RWPE2 (cell line): ENCODE measurements around the gene ARHGAP26.

ENCODE experiments used
- ATAC-seq: fragments of 200-7000 bp; cut with Tn5 transposase; 3 replicates; pipeline ENCODE4 v1.9.1; 2021; ENCODE audit warnings: low read depth
- DNase-seq: peaks from one replicate; pipeline ENCODE4 v3.0.0-alpha.2; 2020; ENCODE audit warnings: low spot score
- H3K27ac ChIP-seq: fragments of 450-650 bp; 2 replicates; pipeline ENCODE4 v1.5.1; 2017; ENCODE audit warnings: mild to moderate bottlenecking; ENCODE audit not compliant: poor library complexity, severe bottlenecking
- H3K27me3 ChIP-seq: fragments of 250-450 bp; sonication (Bioruptor Pico); 2 replicates; pipeline ENCODE4 v1.5.1; 2021; ENCODE audit warnings: mild to moderate bottlenecking, moderate library complexity; ENCODE audit not compliant: insufficient read depth, poor library complexity, severe bottlenecking
- H3K36me3 ChIP-seq: fragments of 250-450 bp; sonication (Bioruptor Pico); 2 replicates; pipeline ENCODE4 v1.5.1; 2020; ENCODE audit warnings: low read depth, mild to moderate bottlenecking, moderate library complexity
- H3K4me1 ChIP-seq: fragments of 250-450 bp; sonication (Bioruptor Pico); 2 replicates; pipeline ENCODE4 v1.5.1; 2021; ENCODE audit warnings: mild to moderate bottlenecking, moderate library complexity; ENCODE audit not compliant: insufficient read depth, poor library complexity, severe bottlenecking
- H3K4me3 ChIP-seq: fragments of 250-450 bp; sonication (Bioruptor Pico); 2 replicates; pipeline ENCODE4 v1.5.1; 2021; ENCODE audit warnings: mild to moderate bottlenecking, moderate library complexity; ENCODE audit not compliant: severe bottlenecking
- H3K9me3 ChIP-seq: fragments of 250-450 bp; sonication (Bioruptor Pico); 2 replicates; pipeline ENCODE4 v1.5.1; 2021; ENCODE audit warnings: mild to moderate bottlenecking, moderate library complexity; ENCODE audit not compliant: severe bottlenecking
- CTCF ChIP-seq: fragments of 450-650 bp; IDR thresholded peaks from one replicate; pipeline ENCODE4 v1.5.1; 2017; ENCODE audit warnings: mild to moderate bottlenecking, moderate library complexity; ENCODE audit not compliant: poor library complexity, severe bottlenecking

Gene ARHGAP26

GRCh38 chr5:142900927-142901326, 130.8 kb downstream of the ARHGAP26 start:
- Histone ChIP-seq H3K4me1 (peaks cover 26% of the 10 kb centered on the region), H3K36me3 (peaks cover 24% of the 10 kb centered on the region), H3K9me3 (no peaks in the 10 kb centered on the region), H3K4me3 (no peak overlapping the region), H3K27me3 (no peaks in the 10 kb centered on the region), H3K27ac (peak overlapping the region; percentile 23)
- DNase-seq (no peak), ATAC-seq (peak; percentile 60)
- TF ChIP-seq CTCF, result no peak

- Histone ChIP-seq H3K4me1 (peaks cover 20% of the 10 kb centered on the region), H3K27ac (peak overlapping the region; percentile 23), H3K9me3 (no peaks in the 10 kb centered on the region), H3K4me3 (no peak overlapping the region), H3K36me3 (peaks cover 25% of the 10 kb centered on the region), H3K27me3 (no peaks in the 10 kb centered on the region)
- DNase-seq (no peak), ATAC-seq (no peak)
- TF ChIP-seq CTCF, result no peak
These were observed 131.5 kb downstream of the ARHGAP26 start for GRCh38 chr5:142901476-142902185.

- TF ChIP-seq CTCF, result no peak
- ATAC-seq (no peak), DNase-seq (no peak)
- H3K36me3 ChIP-seq, result peaks cover 25% of the 10 kb centered on the region
- no peak overlapping the region for H3K27ac ChIP-seq
- no peaks in the 10 kb centered on the region for H3K9me3 ChIP-seq
- H3K4me1 ChIP-seq, result peaks cover 20% of the 10 kb centered on the region
- no peaks in the 10 kb centered on the region for H3K27me3 ChIP-seq
- H3K4me3 ChIP-seq, result no peak overlapping the region
These were observed 132.2 kb downstream of the ARHGAP26 start for GRCh38 chr5:142902186-142902965.

- H3K4me1 ChIP-seq, result peaks cover 20% of the 10 kb centered on the region
- TF ChIP-seq CTCF, result no peak
- ATAC-seq (peak; percentile 97), DNase-seq (peak; percentile 82)
- H3K27me3 ChIP-seq, result no peaks in the 10 kb centered on the region
- peaks cover 25% of the 10 kb centered on the region for H3K36me3 ChIP-seq
- no peaks in the 10 kb centered on the region for H3K9me3 ChIP-seq
- peak overlapping the region; percentile 76 for H3K27ac ChIP-seq
- no peak overlapping the region for H3K4me3 ChIP-seq
These were observed 134.2 kb downstream of the ARHGAP26 start for GRCh38 chr5:142904416-142904815.

- Histone ChIP-seq H3K36me3 (peaks cover 25% of the 10 kb centered on the region), H3K4me1 (peaks cover 20% of the 10 kb centered on the region), H3K9me3 (no peaks in the 10 kb centered on the region), H3K27me3 (no peaks in the 10 kb centered on the region), H3K27ac (peak overlapping the region; percentile 76), H3K4me3 (no peak overlapping the region)
- DNase-seq, result no peak
- no peak for TF ChIP-seq CTCF
- ATAC-seq, result no peak
These were observed 135.2 kb downstream of the ARHGAP26 start for GRCh38 chr5:142905348-142905747.
